ENCODE results near the gene C1orf116.

C1orf116 gene

DNA sequence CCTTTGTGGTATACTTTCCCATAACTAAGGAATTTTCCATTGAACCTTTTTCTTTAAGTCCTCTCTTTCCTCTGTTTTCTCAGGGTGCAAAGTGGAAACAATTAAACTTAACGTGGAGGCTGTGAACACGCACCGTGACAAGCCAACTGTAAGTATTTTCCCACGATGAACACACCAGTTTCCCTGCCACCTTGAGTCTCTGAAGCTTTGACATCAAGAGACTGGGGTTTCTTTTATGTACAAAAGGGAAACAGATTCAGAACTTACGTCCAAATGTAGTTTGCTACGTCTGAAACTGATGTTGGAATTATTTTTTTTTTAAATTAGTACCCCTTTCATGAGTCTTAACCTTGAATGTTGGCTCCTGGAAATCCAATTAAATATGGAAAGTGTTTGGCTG is 38.9 kb upstream of the C1orf116 start:
- peaks cover 57% of the 10 kb centered on the region for H3K36me3 ChIP-seq
- H3K27ac ChIP-seq: peak overlapping the region; percentile 87
- TF ChIP-seq, protein P1, sequence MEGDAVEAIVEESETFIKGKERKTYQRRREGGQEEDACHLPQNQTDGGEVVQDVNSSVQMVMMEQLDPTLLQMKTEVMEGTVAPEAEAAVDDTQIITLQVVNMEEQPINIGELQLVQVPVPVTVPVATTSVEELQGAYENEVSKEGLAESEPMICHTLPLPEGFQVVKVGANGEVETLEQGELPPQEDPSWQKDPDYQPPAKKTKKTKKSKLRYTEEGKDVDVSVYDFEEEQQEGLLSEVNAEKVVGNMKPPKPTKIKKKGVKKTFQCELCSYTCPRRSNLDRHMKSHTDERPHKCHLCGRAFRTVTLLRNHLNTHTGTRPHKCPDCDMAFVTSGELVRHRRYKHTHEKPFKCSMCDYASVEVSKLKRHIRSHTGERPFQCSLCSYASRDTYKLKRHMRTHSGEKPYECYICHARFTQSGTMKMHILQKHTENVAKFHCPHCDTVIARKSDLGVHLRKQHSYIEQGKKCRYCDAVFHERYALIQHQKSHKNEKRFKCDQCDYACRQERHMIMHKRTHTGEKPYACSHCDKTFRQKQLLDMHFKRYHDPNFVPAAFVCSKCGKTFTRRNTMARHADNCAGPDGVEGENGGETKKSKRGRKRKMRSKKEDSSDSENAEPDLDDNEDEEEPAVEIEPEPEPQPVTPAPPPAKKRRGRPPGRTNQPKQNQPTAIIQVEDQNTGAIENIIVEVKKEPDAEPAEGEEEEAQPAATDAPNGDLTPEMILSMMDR (IDR thresholded peaks at IDR 0.05): no peak
- H3K9me3 ChIP-seq: no peaks in the 10 kb centered on the region
- no peaks in the 10 kb centered on the region for H3K27me3 ChIP-seq
- H3K4me1 ChIP-seq (ENCODE audit: control insufficient read depth in 1 of 2, insufficient read depth in 1 of 2, low read depth in 1 of 2, low read length in 1 of 2): peaks cover 80 to 84% of the 10 kb centered on the region in 2 experiments
- H3K4me3 ChIP-seq (ENCODE audit: low read depth in 1 of 2, low read length in 1 of 2): peak overlapping the region in 1 of 2 experiments; percentile 32

DNA sequence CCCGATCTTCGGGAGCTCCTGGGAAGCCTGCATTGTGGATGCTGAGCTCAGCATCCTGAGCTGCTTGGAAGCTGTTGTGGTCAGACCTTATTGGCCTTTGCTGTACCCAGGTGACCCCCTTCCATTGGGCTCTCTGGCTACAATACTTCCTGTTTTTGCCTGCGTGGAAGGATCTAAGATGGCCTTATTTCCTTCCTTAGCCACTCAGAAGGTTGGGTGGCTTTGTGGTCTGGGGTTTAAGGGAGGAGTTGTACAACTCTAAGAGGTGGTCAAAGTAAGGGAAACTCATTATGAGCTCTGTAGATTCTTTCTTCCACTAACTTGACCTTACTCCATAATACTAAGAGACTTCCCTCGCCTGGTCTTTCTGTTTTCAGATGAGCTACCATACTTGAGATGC is 38.3 kb upstream of the C1orf116 start:
- no peaks in the 10 kb centered on the region for H3K27me3 ChIP-seq
- TF ChIP-seq, protein P1 (IDR thresholded peaks at IDR 0.05): no peak
- peak overlapping the region; percentile 87 for H3K27ac ChIP-seq
- peaks cover 80 to 84% of the 10 kb centered on the region in 2 experiments for H3K4me1 ChIP-seq (ENCODE audit: control insufficient read depth in 1 of 2, insufficient read depth in 1 of 2, low read depth in 1 of 2, low read length in 1 of 2)
- H3K9me3 ChIP-seq: no peaks in the 10 kb centered on the region
- peaks cover 59% of the 10 kb centered on the region for H3K36me3 ChIP-seq
- peak overlapping the region; percentile 12 to 32 for H3K4me3 ChIP-seq (ENCODE audit: low read depth in 1 of 2, low read length in 1 of 2)

DNA sequence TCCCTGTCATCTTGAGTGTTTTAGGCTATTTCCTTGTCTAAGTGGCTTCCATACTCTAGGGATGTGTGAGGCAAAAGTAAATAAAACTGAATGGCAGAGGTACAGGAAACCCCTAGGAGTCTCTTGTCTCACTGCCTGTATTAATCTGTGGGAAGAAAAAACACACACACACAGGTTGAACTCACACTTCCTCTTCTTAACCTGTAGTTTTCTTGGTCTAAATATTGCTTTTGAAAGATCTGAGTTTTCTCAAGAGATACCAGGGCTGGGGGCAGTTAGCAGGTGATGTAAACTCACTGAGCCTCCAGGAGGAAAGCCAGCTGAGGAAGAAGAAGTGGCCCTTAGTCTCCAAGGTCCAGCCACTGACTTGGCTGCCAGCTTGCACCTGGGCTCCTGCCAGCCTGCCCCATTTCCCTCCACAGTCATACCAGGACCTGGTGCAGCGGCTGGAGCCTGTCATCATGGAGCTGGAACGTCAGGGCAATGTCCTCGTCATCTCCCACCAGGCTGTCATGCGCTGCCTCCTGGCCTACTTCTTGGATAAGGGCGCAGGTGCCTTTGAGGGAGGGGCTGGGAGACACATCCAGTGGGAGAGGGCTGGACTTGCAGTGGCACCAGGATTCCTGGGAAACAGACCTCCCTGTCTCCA is 37.4 kb upstream of the C1orf116 start:
- TF ChIP-seq, protein P1 (IDR thresholded peaks at IDR 0.05): no peak
- Histone ChIP-seq H3K36me3 (peaks cover 62% of the 10 kb centered on the region), H3K27ac (peak overlapping the region; percentile 87), H3K4me1 (ENCODE audit: control insufficient read depth in 1 of 2, insufficient read depth in 1 of 2, low read depth in 1 of 2, low read length in 1 of 2) (peaks cover 74 to 78% of the 10 kb centered on the region in 2 experiments), H3K4me3 (ENCODE audit: low read depth in 1 of 2, low read length in 1 of 2) (peak overlapping the region; percentile 12 to 32), H3K9me3 (no peaks in the 10 kb centered on the region), H3K27me3 (no peaks in the 10 kb centered on the region)

DNA sequence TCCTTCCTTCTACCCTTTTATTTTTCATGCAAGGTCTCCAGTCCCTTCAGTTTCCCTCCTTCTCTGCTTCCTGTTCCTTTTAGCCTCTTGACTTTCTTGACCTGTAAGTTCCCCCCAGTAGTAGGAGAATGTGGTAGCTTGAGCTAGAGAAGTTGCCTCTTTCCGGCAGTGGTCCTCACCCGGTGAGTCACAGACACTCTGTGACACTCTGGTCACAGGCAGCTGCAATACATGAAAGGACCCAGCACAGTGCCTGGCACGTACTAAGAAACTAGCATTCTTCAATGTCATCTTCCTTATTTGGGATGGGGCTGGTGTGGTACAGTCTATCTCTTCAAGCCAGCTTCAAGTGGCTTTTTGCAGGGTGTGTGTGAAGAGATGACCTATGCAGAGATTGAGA is 36.5 kb upstream of the C1orf116 start:
- H3K27ac ChIP-seq: peak overlapping the region; percentile 87
- H3K27me3 ChIP-seq: no peaks in the 10 kb centered on the region
- H3K4me3 ChIP-seq (ENCODE audit: low read depth in 1 of 2, low read length in 1 of 2): no peak overlapping the region
- TF ChIP-seq, protein P1 (IDR thresholded peaks at IDR 0.05): peak; percentile 23
- peaks cover 62% of the 10 kb centered on the region for H3K36me3 ChIP-seq
- no peaks in the 10 kb centered on the region for H3K9me3 ChIP-seq
- peaks cover 65 to 69% of the 10 kb centered on the region in 2 experiments for H3K4me1 ChIP-seq (ENCODE audit: control insufficient read depth in 1 of 2, insufficient read depth in 1 of 2, low read depth in 1 of 2, low read length in 1 of 2)

DNA sequence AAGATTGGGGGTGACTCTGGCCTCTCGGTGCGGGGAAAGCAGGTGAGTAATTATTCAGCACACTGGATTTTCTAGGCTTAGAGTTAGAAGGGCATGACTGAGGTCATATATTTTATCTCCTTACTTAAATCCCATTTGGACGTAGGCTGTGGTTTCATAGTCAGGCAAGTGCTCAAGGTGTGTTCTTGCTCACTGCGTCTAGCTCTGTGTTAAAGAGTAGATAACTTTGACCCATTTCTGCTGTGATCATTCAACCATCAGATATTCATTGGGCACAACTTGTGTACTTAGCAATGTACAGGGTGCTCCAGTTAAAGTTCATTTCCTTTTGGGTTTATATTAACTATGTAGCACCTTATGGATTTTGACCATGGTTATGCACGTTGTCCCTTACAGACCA is 35.1 kb upstream of the C1orf116 start:
- Histone ChIP-seq H3K27me3 (no peaks in the 10 kb centered on the region), H3K9me3 (no peaks in the 10 kb centered on the region), H3K27ac (peak overlapping the region; percentile 87), H3K4me1 (ENCODE audit: control insufficient read depth in 1 of 2, insufficient read depth in 1 of 2, low read depth in 1 of 2, low read length in 1 of 2) (peaks cover 51 to 55% of the 10 kb centered on the region in 2 experiments), H3K4me3 (ENCODE audit: low read depth in 1 of 2, low read length in 1 of 2) (no peak overlapping the region), H3K36me3 (peaks cover 62% of the 10 kb centered on the region)
- TF ChIP-seq, protein P1 (IDR thresholded peaks at IDR 0.05): no peak

All from neutrophil (primary cell).